GM06990 (cell line): Measurements from ENCODE around the gene SPACA4.

Experiments used
- DNase-seq: peaks from one replicate; pipeline ENCODE4 v3.0.0-alpha.2; 2011; ENCODE audit not compliant: insufficient read length; ENCODE audit errors: extremely low read depth
- H3K27me3 ChIP-seq: replicated peaks from 2 replicates; pipeline ENCODE4 v1.6.0; 2011; ENCODE audit warnings: low read length; ENCODE audit not compliant: control insufficient read depth, insufficient read depth
- H3K36me3 ChIP-seq: 2 replicates; pipeline ENCODE4 v1.5.1; 2011; ENCODE audit warnings: low read length; ENCODE audit not compliant: control insufficient read depth, insufficient read depth
- H3K4me3 ChIP-seq: replicated peaks from 2 replicates; pipeline ENCODE4 v1.5.1; 2011; ENCODE audit warnings: low read depth, mild to moderate bottlenecking, control low read depth, low read length
- TF ChIP-seq, protein P1 (sequence below): IDR thresholded peaks from 2 replicates; pipeline ENCODE4 v1.5.1; 2011; ENCODE audit warnings: low read length, control low read depth, mild to moderate bottlenecking, inconsistent platforms; ENCODE audit not compliant: insufficient read depth, poor library complexity, severe bottlenecking

SPACA4 gene

GRCh38 chr19:48598996-48599700, 7.4 kb upstream of the SPACA4 start:
- Histone ChIP-seq H3K4me3 (no peak overlapping the region), H3K36me3 (no peaks in the 10 kb centered on the region), H3K27me3 (no peaks in the 10 kb centered on the region)
- TF ChIP-seq, protein P1, sequence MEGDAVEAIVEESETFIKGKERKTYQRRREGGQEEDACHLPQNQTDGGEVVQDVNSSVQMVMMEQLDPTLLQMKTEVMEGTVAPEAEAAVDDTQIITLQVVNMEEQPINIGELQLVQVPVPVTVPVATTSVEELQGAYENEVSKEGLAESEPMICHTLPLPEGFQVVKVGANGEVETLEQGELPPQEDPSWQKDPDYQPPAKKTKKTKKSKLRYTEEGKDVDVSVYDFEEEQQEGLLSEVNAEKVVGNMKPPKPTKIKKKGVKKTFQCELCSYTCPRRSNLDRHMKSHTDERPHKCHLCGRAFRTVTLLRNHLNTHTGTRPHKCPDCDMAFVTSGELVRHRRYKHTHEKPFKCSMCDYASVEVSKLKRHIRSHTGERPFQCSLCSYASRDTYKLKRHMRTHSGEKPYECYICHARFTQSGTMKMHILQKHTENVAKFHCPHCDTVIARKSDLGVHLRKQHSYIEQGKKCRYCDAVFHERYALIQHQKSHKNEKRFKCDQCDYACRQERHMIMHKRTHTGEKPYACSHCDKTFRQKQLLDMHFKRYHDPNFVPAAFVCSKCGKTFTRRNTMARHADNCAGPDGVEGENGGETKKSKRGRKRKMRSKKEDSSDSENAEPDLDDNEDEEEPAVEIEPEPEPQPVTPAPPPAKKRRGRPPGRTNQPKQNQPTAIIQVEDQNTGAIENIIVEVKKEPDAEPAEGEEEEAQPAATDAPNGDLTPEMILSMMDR = no peak
- no peak for DNase-seq

- TF ChIP-seq, protein P1 = no peak
- no peaks in the 10 kb centered on the region for H3K36me3 ChIP-seq
- no peak overlapping the region for H3K4me3 ChIP-seq
- no peak for DNase-seq
- no peaks in the 10 kb centered on the region for H3K27me3 ChIP-seq
These were observed 5.7 kb upstream of the SPACA4 start for GRCh38 chr19:48600679-48601417.

GRCh38 chr19:48603001-48603400, 3.5 kb upstream of the SPACA4 start:
- no peak for DNase-seq
- Histone ChIP-seq H3K4me3 (no peak overlapping the region), H3K36me3 (no peaks in the 10 kb centered on the region), H3K27me3 (no peaks in the 10 kb centered on the region)
- TF ChIP-seq, protein P1 = no peak

- TF ChIP-seq, protein P1 = no peak
- Histone ChIP-seq H3K27me3 (no peaks in the 10 kb centered on the region), H3K4me3 (no peak overlapping the region), H3K36me3 (no peaks in the 10 kb centered on the region)
- DNase-seq = no peak
These were observed 3.1 kb upstream of the SPACA4 start for GRCh38 chr19:48603449-48603848.

DNA sequence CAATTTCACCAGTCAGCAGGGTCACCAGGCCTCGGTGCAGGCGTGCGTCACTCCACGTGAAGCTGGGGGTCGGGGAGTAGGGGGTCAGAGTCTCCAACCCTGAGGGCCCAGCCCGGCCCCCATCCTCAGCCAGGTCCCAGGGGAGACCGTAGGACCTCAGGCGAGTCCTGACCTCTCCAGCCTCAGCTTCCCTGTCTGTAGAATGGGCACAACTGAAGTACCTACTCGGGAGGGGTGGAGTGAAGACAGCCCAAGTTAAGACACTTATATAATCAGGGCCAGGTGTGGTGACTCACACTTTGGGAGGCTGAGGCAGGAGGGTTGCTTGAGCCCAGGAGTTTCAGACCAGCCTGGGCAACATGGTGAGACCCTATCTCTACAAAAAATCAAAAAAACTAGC, 2.7 kb upstream of the SPACA4 start:
- DNase-seq = no peak
- no peaks in the 10 kb centered on the region for H3K27me3 ChIP-seq
- H3K36me3 ChIP-seq = no peaks in the 10 kb centered on the region
- TF ChIP-seq, protein P1 = no peak
- H3K4me3 ChIP-seq = no peak overlapping the region
